ENCODE results near the gene MEIS1. TPM values are rescaled to one million over a fixed set of nuclear protein-coding genes. Genes with fewer than 3 reads are reported as not detected.

The MEIS1 gene
- total RNA-seq, 2 donors from 2014 or later: 1.8 to 2.3 TPM

DNA sequence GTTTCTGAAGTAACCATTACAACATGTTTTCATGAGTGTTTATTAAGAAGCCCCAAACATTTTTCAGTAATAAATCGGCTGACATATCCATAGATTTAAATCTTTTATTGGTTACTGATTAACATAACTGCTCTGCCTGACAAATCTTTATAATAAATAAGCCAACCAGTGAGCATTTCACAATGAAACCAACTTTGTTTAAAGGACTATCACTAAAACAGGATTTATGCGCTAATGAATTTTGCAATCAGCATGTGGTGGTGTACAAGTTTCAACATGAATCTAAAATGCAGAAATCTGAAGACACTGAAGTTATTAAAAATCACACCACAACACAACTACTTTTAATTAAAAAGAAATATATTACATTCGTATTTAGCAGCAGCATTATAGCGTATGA lies 166.7 kb downstream of the MEIS1 start:
- Mint-ChIP-seq H3K9me3 (peaks cover 7% of the 10 kb centered on the region), H3K4me3 (no peak overlapping the region), H3K4me1 (no peaks in the 10 kb centered on the region), H3K27me3 (ENCODE audit: insufficient read depth) (peaks cover 3% of the 10 kb centered on the region), H3K27ac (no peak overlapping the region), H3K36me3 (ENCODE audit: low read depth) (no peaks in the 10 kb centered on the region)
- H3K36me3 ChIP-seq (ENCODE audit: control insufficient read depth, insufficient read depth, low read length): no peaks in the 10 kb centered on the region
- no peak overlapping the region for H3K27ac ChIP-seq (ENCODE audit: low read depth, low read length)
- H3K4me1 ChIP-seq (ENCODE audit: control insufficient read depth, insufficient read depth, low read length): no peaks in the 10 kb centered on the region
- TF ChIP-seq, protein P1, sequence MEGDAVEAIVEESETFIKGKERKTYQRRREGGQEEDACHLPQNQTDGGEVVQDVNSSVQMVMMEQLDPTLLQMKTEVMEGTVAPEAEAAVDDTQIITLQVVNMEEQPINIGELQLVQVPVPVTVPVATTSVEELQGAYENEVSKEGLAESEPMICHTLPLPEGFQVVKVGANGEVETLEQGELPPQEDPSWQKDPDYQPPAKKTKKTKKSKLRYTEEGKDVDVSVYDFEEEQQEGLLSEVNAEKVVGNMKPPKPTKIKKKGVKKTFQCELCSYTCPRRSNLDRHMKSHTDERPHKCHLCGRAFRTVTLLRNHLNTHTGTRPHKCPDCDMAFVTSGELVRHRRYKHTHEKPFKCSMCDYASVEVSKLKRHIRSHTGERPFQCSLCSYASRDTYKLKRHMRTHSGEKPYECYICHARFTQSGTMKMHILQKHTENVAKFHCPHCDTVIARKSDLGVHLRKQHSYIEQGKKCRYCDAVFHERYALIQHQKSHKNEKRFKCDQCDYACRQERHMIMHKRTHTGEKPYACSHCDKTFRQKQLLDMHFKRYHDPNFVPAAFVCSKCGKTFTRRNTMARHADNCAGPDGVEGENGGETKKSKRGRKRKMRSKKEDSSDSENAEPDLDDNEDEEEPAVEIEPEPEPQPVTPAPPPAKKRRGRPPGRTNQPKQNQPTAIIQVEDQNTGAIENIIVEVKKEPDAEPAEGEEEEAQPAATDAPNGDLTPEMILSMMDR (conservative IDR thresholded peaks at IDR 0.05): no peak
- no peak for DNase-seq
- no peaks in the 10 kb centered on the region for H3K9me3 ChIP-seq (ENCODE audit: control insufficient read depth, low read length)
- 76% methylated on average over 4 of the region's 4 CpGs; no CpG with 5 or more reads in 1 of the 2 experiments for WGBS, 2 experiments (ENCODE audit: insufficient coverage in 1 of 2, insufficient read length in 1 of 2)
- no peak overlapping the region for H3K4me3 ChIP-seq (ENCODE audit: low read length)
- H3K9ac ChIP-seq (ENCODE audit: extremely low read depth, low read length, poor library complexity, severe bottlenecking): no peak overlapping the region
- no peaks in the 10 kb centered on the region for H3K27me3 ChIP-seq (ENCODE audit: control insufficient read depth, insufficient read depth, low read length, poor library complexity, severe bottlenecking)

DNA sequence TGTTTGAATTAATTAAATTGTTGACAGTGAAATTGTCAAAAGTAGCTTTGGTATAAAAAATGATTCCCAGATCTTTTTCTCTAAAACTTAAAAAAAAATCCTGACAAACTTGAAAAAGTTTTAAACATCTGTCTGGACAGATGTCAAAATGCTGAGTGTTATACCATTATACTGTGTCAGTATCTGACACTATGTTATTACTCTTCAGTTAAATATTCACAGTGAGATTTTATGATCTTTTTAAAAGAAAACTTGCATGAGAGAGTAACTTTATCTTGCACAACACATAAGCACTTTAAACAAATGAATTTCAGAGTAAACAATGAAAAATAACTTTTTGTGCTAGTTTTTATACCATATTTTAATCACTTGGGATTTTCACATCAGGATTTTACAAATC lies 167.4 kb downstream of the MEIS1 start:
- Histone ChIP-seq H3K27ac (ENCODE audit: low read depth, low read length) (no peak overlapping the region), H3K9ac (ENCODE audit: extremely low read depth, low read length, poor library complexity, severe bottlenecking) (no peak overlapping the region), H3K27me3 (ENCODE audit: control insufficient read depth, insufficient read depth, low read length, poor library complexity, severe bottlenecking) (no peaks in the 10 kb centered on the region), H3K4me1 (ENCODE audit: control insufficient read depth, insufficient read depth, low read length) (no peaks in the 10 kb centered on the region), H3K9me3 (ENCODE audit: control insufficient read depth, low read length) (no peaks in the 10 kb centered on the region), H3K4me3 (ENCODE audit: low read length) (no peak overlapping the region), H3K36me3 (ENCODE audit: control insufficient read depth, insufficient read depth, low read length) (no peaks in the 10 kb centered on the region)
- Mint-ChIP-seq H3K4me1 (no peaks in the 10 kb centered on the region), H3K36me3 (ENCODE audit: low read depth) (no peaks in the 10 kb centered on the region), H3K27me3 (ENCODE audit: insufficient read depth) (peaks cover 3% of the 10 kb centered on the region), H3K27ac (no peak overlapping the region), H3K4me3 (no peak overlapping the region), H3K9me3 (peaks cover 7% of the 10 kb centered on the region)
- TF ChIP-seq, protein P1 (conservative IDR thresholded peaks at IDR 0.05): no peak
- DNase-seq: no peak

DNA sequence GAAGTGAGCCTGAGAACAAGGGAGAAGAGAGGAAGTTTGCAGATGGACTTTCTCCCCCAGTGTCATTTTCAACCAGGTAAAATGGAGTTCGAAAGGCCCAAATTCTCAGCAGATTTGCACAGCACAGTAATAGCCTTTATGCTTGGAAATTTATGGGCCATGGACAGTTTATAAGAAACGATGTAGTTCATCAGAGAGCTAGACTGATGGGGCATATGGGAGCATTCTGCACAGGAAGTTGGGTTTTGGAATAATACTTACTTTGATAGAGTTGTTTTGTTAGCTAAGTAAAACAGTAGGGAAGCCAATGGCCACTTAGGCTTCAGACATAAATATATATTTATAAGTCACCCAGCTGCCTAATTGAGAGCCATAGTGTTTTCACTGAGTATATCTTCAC lies 169.4 kb downstream of the MEIS1 start:
- no peaks in the 10 kb centered on the region for H3K4me1 Mint-ChIP-seq
- WGBS, 2 experiments (ENCODE audit: insufficient coverage in 1 of 2, insufficient read length in 1 of 2): 88 to 95% methylated on average over 2 of the region's 2 CpGs
- Histone ChIP-seq H3K27me3 (ENCODE audit: control insufficient read depth, insufficient read depth, low read length, poor library complexity, severe bottlenecking) (no peaks in the 10 kb centered on the region), H3K9ac (ENCODE audit: extremely low read depth, low read length, poor library complexity, severe bottlenecking) (no peak overlapping the region), H3K4me1 (ENCODE audit: control insufficient read depth, insufficient read depth, low read length) (no peaks in the 10 kb centered on the region), H3K9me3 (ENCODE audit: control insufficient read depth, low read length) (no peaks in the 10 kb centered on the region), H3K27ac (ENCODE audit: low read depth, low read length) (no peak overlapping the region), H3K4me3 (ENCODE audit: low read length) (no peak overlapping the region), H3K36me3 (ENCODE audit: control insufficient read depth, insufficient read depth, low read length) (no peaks in the 10 kb centered on the region)
- no peaks in the 10 kb centered on the region for H3K36me3 Mint-ChIP-seq (ENCODE audit: low read depth)
- TF ChIP-seq, protein P1 (conservative IDR thresholded peaks at IDR 0.05): no peak
- peaks cover 2% of the 10 kb centered on the region for H3K27me3 Mint-ChIP-seq (ENCODE audit: insufficient read depth)
- no peak for DNase-seq
- peaks cover under 1% of the 10 kb centered on the region for H3K9me3 Mint-ChIP-seq
- H3K4me3 Mint-ChIP-seq: no peak overlapping the region
- no peak overlapping the region for H3K27ac Mint-ChIP-seq

Data from endodermal cell (in vitro differentiated cells).